ENCODE measurements around the gene ESPL1. TPM values are rescaled to one million over a fixed set of nuclear protein-coding genes. Genes with fewer than 3 reads are reported as not detected.

Gene ESPL1
- polyA plus RNA-seq, 3 donors, result 0.79 TPM; not detected in 2

DNA sequence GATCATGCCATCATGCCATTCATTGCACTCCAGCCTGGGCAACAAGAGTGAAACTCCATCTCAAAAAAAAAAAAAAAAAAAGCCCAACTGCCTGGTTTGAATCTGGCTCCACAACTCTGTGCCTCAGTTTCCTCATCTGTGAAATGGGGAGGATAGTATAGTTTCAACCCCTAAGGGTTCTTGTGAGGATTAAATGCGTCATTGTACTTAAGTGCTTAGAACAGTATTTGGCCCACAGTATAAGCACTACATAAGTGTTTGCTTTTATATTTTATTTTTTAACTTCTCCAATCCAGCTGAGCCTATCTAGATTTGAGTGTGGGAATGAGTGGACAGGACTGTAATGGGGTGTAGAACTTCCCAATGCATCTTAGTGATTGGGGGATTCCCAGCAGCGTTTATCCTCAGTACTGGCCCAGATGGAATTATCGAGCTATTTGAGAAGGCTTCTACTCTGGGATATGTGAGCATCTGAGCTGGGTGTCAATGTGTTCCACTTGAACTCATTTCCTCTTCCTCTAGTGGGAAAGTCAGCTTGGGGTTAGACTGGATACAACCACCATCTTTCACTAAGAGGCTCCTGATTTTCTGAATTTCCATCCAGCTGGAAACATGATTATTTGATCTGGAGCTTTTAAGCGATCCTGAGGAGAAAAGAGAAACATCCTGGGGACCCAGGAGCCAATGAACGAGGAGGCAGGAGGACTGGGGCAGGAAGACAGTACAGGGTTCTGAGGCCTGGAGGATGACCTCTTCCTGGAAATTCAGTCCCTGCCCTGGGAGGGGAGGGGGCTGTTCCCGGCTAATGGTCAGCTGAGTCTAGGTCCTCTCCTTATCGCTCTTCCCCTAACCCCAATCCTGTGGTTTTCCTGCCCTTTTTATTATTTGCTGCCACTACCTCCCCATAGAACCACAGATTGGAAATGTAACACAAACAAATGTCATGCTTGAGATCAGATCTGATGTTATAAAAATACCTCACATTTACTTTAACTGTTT, 9.3 kb upstream of the ESPL1 start:
- Histone ChIP-seq H2AFZ (ENCODE audit: insufficient read depth, low read depth, low read length, poor library complexity, severe bottlenecking) (no peak overlapping the region), H3K27ac (ENCODE audit: low read depth in 1 of 2, low read length in 2 of 2) (no peak overlapping the region), H3K36me3 (replicated peaks in 1 of 2; ENCODE audit: control insufficient read depth in 1 of 2, insufficient read depth in 2 of 2, low read length in 2 of 2) (peaks cover 5 to 14% of the 10 kb centered on the region in 2 donors), H3K4me3 (replicated peaks in 1 of 3; ENCODE audit: low read depth in 2 of 3, low read length in 3 of 3) (no peak overlapping the region), H3K79me2 (ENCODE audit: insufficient read depth, low read length) (peaks cover 12% of the 10 kb centered on the region), H3K4me2 (replicated peaks; ENCODE audit: extremely low read depth, low read length, poor library complexity, severe bottlenecking) (no peak overlapping the region), H3K9me3 (replicated peaks in 1 of 2; ENCODE audit: control insufficient read depth in 1 of 2, insufficient read depth in 1 of 2, low read length in 2 of 2) (no peaks in the 10 kb centered on the region), H4K20me1 (ENCODE audit: insufficient read depth, low read length) (peaks cover 10% of the 10 kb centered on the region), H3K27me3 (ENCODE audit: control insufficient read depth in 2 of 2, insufficient read depth in 2 of 2, low read length in 2 of 2) (no peaks in the 10 kb centered on the region), H3K4me1 (ENCODE audit: control insufficient read depth in 1 of 2, insufficient read depth in 2 of 2, low read length in 2 of 2) (peaks cover 12 to 21% of the 10 kb centered on the region in 2 donors), H3K9ac (ENCODE audit: insufficient read depth, low read length, poor library complexity, severe bottlenecking) (no peak overlapping the region)
- no peak overlapping the region for H3K4me3 Mint-ChIP-seq
- no peaks in the 10 kb centered on the region for H3K9me3 Mint-ChIP-seq
- TF ChIP-seq, protein P1, sequence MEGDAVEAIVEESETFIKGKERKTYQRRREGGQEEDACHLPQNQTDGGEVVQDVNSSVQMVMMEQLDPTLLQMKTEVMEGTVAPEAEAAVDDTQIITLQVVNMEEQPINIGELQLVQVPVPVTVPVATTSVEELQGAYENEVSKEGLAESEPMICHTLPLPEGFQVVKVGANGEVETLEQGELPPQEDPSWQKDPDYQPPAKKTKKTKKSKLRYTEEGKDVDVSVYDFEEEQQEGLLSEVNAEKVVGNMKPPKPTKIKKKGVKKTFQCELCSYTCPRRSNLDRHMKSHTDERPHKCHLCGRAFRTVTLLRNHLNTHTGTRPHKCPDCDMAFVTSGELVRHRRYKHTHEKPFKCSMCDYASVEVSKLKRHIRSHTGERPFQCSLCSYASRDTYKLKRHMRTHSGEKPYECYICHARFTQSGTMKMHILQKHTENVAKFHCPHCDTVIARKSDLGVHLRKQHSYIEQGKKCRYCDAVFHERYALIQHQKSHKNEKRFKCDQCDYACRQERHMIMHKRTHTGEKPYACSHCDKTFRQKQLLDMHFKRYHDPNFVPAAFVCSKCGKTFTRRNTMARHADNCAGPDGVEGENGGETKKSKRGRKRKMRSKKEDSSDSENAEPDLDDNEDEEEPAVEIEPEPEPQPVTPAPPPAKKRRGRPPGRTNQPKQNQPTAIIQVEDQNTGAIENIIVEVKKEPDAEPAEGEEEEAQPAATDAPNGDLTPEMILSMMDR (IDR thresholded peaks at IDR 0.05), result no peak
- H3K27me3 Mint-ChIP-seq (ENCODE audit: low read depth in 3 of 3), result peaks cover 0 to 2% (median 0%) of the 10 kb centered on the region in 3 donors
- H3K36me3 Mint-ChIP-seq, result peaks cover 3 to 13% of the 10 kb centered on the region in 2 donors
- no peak overlapping the region for H3K27ac Mint-ChIP-seq
- 100% methylated on average over 1 of the region's 7 CpGs for WGBS (ENCODE audit: insufficient coverage)
- intact Hi-C loops (cut with micrococcal nuclease), result no loop called here
- H3K4me1 Mint-ChIP-seq, result peaks cover 17% of the 10 kb centered on the region
- DNase-seq, result no peak

DNA sequence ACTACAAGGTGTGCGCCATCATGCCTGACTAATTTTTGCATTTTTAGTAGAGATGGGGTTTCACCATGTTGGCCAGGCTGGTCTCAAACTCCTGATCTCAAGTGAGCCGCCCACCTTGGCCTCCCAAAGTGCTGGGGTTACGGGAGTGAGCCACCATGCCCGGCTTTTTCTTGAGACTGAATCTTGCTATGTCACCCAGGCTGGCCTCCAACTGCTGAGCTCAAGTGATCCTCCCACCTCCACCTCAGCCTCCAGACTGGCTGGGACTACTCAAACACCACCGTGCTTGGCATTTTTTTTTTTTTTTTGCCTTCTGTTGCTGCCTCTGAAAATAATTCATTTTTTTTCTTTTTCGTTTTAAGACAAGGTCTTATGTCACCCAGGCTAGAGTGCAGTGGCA, 8.2 kb upstream of the ESPL1 start:
- H2AFZ ChIP-seq (ENCODE audit: insufficient read depth, low read depth, low read length, poor library complexity, severe bottlenecking), result no peak overlapping the region
- H3K4me1 Mint-ChIP-seq, result peaks cover 17% of the 10 kb centered on the region
- H4K20me1 ChIP-seq (ENCODE audit: insufficient read depth, low read length), result peaks cover 10% of the 10 kb centered on the region
- no peak overlapping the region for H3K27ac Mint-ChIP-seq
- no peak overlapping the region for H3K4me3 Mint-ChIP-seq
- peaks cover 12 to 18% of the 10 kb centered on the region in 2 donors for H3K4me1 ChIP-seq (ENCODE audit: control insufficient read depth in 1 of 2, insufficient read depth in 2 of 2, low read length in 2 of 2)
- TF ChIP-seq, protein P1 (IDR thresholded peaks at IDR 0.05), result no peak
- intact Hi-C loops (cut with micrococcal nuclease), result no loop called here
- peaks cover 0 to 2% of the 10 kb centered on the region in 2 donors for H3K36me3 Mint-ChIP-seq
- no peak overlapping the region for H3K9ac ChIP-seq (ENCODE audit: insufficient read depth, low read length, poor library complexity, severe bottlenecking)
- H3K79me2 ChIP-seq (ENCODE audit: insufficient read depth, low read length), result peaks cover 2% of the 10 kb centered on the region
- no peaks in the 10 kb centered on the region for H3K9me3 ChIP-seq (replicated peaks in 1 of 2; ENCODE audit: control insufficient read depth in 1 of 2, insufficient read depth in 1 of 2, low read length in 2 of 2)
- DNase-seq, result no peak
- peaks cover 0 to 5% of the 10 kb centered on the region in 2 donors for H3K36me3 ChIP-seq (replicated peaks in 1 of 2; ENCODE audit: control insufficient read depth in 1 of 2, insufficient read depth in 2 of 2, low read length in 2 of 2)
- H3K27me3 Mint-ChIP-seq (ENCODE audit: low read depth in 3 of 3), result peaks cover 0 to 2% (median 0%) of the 10 kb centered on the region in 3 donors
- H3K27me3 ChIP-seq (ENCODE audit: control insufficient read depth in 2 of 2, insufficient read depth in 2 of 2, low read length in 2 of 2), result no peaks in the 10 kb centered on the region
- H3K4me3 ChIP-seq (replicated peaks in 1 of 3; ENCODE audit: low read depth in 2 of 3, low read length in 3 of 3), result no peak overlapping the region
- 92% methylated on average over 4 of the region's 6 CpGs for WGBS (ENCODE audit: insufficient coverage)
- H3K27ac ChIP-seq (ENCODE audit: low read depth in 1 of 2, low read length in 2 of 2), result no peak overlapping the region
- no peak overlapping the region for H3K4me2 ChIP-seq (replicated peaks; ENCODE audit: extremely low read depth, low read length, poor library complexity, severe bottlenecking)
- H3K9me3 Mint-ChIP-seq, result no peaks in the 10 kb centered on the region
